Glutamatergic neuron (in vitro differentiated cells): ENCODE data around the gene CDK11B. TPM values are rescaled to one million over a fixed set of nuclear protein-coding genes. Genes with fewer than 3 reads are reported as not detected.

Experiments used
- DNase-seq: peaks from one replicate; pipeline ENCODE4 v3.0.0; 2022
- H3K27ac Mint-ChIP-seq: one replicate; pipeline ENCODE4 v1.8.0; 2020; ENCODE audit warnings: mild to moderate bottlenecking, mixed read lengths, inconsistent platforms; ENCODE audit not compliant: unreplicated experiment
- H3K27me3 Mint-ChIP-seq: one replicate; pipeline ENCODE4 v1.8.0; 2020; ENCODE audit warnings: mild to moderate bottlenecking, moderate library complexity, mixed read lengths, inconsistent platforms; ENCODE audit not compliant: unreplicated experiment
- H3K36me3 Mint-ChIP-seq: one replicate; pipeline ENCODE4 v1.8.0; 2020; ENCODE audit warnings: mild to moderate bottlenecking, mixed read lengths, inconsistent platforms; ENCODE audit not compliant: unreplicated experiment
- H3K4me1 Mint-ChIP-seq: one replicate; pipeline ENCODE4 v1.8.0; 2020; ENCODE audit warnings: mild to moderate bottlenecking, low read depth, mixed read lengths, inconsistent platforms; ENCODE audit not compliant: unreplicated experiment
- H3K4me3 Mint-ChIP-seq: one replicate; pipeline ENCODE4 v1.8.0; 2020; ENCODE audit warnings: mild to moderate bottlenecking, mixed read lengths, inconsistent platforms; ENCODE audit not compliant: unreplicated experiment
- H3K9me3 Mint-ChIP-seq: one replicate; pipeline ENCODE4 v1.8.0; 2020; ENCODE audit warnings: mild to moderate bottlenecking, moderate library complexity, mixed read lengths, inconsistent platforms; ENCODE audit not compliant: unreplicated experiment
- CTCF ChIP-seq: fragments of 200-600 bp; sonication (generic); IDR thresholded peaks from one replicate; pipeline ENCODE4 v1.5.0; 2021; ENCODE audit not compliant: partially characterized antibody, unreplicated experiment
- total RNA-seq: library from RNA; stranded (reverse); fragmentation: NEBNext Ultra II Directional; extraction: Animal tissue kit (Norgen Biotek cat#: 25700); gene quantifications from one replicate; pipeline ENCODE4 v1.2.1, GENCODE V29; 2021; ENCODE audit not compliant: unreplicated experiment

CDK11B gene
- total RNA-seq, 1 donor from 2014 or later = 32.7 TPM

GRCh38 chr1:1630965-1631781 is 27.6 kb downstream of the CDK11B start:
- no peaks in the 10 kb centered on the region for H3K36me3 Mint-ChIP-seq
- peak overlapping the region; percentile 86 for H3K27ac Mint-ChIP-seq
- peak; percentile 81 for DNase-seq
- H3K4me1 Mint-ChIP-seq = no peaks in the 10 kb centered on the region
- peaks cover 7% of the 10 kb centered on the region for H3K9me3 Mint-ChIP-seq
- peak overlapping the region; percentile 83 for H3K4me3 Mint-ChIP-seq
- H3K27me3 Mint-ChIP-seq = peaks cover 10% of the 10 kb centered on the region
- TF ChIP-seq CTCF = no peak

GRCh38 chr1:1630191-1630964 is 28.4 kb downstream of the CDK11B start:
- H3K4me1 Mint-ChIP-seq = peaks cover 2% of the 10 kb centered on the region
- DNase-seq = peak; percentile 98
- peak overlapping the region; percentile 90 for H3K27ac Mint-ChIP-seq
- H3K27me3 Mint-ChIP-seq = peaks cover 10% of the 10 kb centered on the region
- peaks cover 9% of the 10 kb centered on the region for H3K9me3 Mint-ChIP-seq
- TF ChIP-seq CTCF = no peak
- no peaks in the 10 kb centered on the region for H3K36me3 Mint-ChIP-seq
- peak overlapping the region; percentile 85 for H3K4me3 Mint-ChIP-seq

DNA sequence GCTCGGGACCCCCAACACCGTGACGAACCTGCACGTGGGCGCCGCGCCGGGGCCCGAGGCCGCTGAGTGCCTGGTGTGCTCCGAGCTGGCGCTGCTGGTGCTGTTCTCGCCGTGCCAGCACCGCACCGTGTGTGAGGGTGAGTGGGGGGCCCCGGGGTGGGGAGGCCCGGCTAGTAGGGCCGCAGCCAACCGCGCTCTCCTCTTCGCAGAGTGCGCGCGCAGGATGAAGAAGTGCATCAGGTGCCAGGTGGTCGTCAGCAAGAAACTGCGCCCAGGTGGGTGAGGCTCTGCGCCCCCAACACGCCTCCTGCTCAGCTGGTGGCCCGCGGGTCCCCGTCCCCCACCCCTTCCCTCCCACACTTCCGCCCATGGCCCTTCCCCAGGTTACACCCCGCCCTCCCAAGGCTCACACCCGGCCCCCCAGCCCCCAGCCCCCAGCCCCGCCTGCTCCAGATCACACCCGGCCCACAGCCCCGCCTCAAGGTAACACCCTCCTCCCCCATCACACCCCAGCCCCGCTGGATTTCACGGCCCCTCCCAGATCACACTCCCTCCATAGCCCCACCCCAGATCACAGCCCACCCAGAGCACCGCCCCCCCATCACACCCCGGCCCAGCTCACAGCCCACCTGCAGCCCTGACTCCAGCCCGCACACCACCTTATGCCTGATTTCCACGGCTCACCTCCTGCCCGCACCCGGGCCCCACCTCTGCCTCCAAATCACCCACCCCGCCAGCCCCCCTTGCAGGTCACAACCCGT is 29.2 kb downstream of the CDK11B start:
- peaks cover 2% of the 10 kb centered on the region for H3K4me1 Mint-ChIP-seq
- peak overlapping the region; percentile 67 for H3K4me3 Mint-ChIP-seq
- no peak for DNase-seq
- H3K27me3 Mint-ChIP-seq = peaks cover 13% of the 10 kb centered on the region
- H3K36me3 Mint-ChIP-seq = no peaks in the 10 kb centered on the region
- no peak for TF ChIP-seq CTCF
- peak overlapping the region; percentile 86 for H3K27ac Mint-ChIP-seq
- peaks cover 11% of the 10 kb centered on the region for H3K9me3 Mint-ChIP-seq

DNA sequence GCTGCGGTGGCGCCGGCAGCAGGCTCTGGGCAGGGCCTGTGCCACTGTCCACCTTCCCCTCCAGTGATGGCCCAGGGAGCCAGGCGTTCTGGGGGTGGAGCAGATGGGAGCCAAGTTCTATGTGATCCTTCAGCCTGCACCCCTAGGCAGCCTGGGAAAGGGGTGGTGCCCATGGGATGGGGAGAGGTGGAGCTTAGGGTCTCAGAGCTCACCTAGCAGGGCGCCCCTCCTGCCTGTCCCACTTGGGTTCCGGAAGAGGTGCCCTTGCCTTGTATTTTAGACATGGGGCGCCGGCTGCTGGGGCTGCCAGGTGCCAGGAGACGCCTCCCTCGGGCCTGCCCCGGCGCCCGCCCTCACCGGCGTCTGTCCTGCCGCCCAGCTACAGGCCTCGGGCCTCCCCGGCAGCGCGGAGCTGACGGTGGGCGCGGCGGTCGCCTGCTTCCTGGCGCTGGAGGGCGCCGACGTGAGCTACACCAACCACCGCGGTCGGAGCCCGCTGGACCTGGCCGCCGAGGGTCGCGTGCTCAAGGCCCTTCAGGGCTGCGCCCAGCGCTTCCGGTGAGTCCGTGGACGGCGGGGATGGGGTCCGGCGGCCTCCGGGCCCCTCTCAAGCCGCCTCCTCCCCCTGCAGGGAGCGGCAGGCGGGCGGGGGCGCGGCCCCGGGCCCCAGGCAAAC is 29.9 kb downstream of the CDK11B start:
- H3K4me3 Mint-ChIP-seq = no peak overlapping the region
- DNase-seq = peak; percentile 54
- no peaks in the 10 kb centered on the region for H3K36me3 Mint-ChIP-seq
- no peak for TF ChIP-seq CTCF
- H3K27ac Mint-ChIP-seq = no peak overlapping the region
- H3K9me3 Mint-ChIP-seq = peaks cover 11% of the 10 kb centered on the region
- H3K27me3 Mint-ChIP-seq = peaks cover 16% of the 10 kb centered on the region
- H3K4me1 Mint-ChIP-seq = peaks cover 2% of the 10 kb centered on the region
